Liver (tissue), 3 donors: Measurements from ENCODE around the gene PRKCH.

ENCODE experiments used
- EGR1 ChIP-seq, 2 donors: IDR thresholded peaks; 2 replicates each; pipeline ENCODE4 v1.6.1; 2016 to 2018; ENCODE audit warnings: antibody characterized with exemption in 2 of 2, low read depth in 2 of 2
- JUND ChIP-seq, 2 donors: IDR thresholded peaks; 2 replicates each; pipeline ENCODE4 v1.6.1; 2016; ENCODE audit warnings: antibody characterized with exemption in 2 of 2
- REST ChIP-seq: IDR thresholded peaks from 2 replicates; pipeline ENCODE4 v1.6.1; 2016; ENCODE audit warnings: antibody characterized with exemption, mild to moderate bottlenecking
- TF ChIP-seq, protein P1 (sequence below): IDR thresholded peaks from 2 replicates; pipeline ENCODE4 v1.6.1; 2016; ENCODE audit warnings: antibody characterized with exemption
- TF ChIP-seq, protein P2 (sequence below): fragments of 150-350 bp; IDR thresholded peaks from 2 replicates; pipeline ENCODE4 v1.5.1; 2017; ENCODE audit warnings: improper control_type of control experiment, low read depth, low read length; ENCODE audit not compliant: missing input control
- donor health status: healthy.
- donor health status: healthy.

DNA sequence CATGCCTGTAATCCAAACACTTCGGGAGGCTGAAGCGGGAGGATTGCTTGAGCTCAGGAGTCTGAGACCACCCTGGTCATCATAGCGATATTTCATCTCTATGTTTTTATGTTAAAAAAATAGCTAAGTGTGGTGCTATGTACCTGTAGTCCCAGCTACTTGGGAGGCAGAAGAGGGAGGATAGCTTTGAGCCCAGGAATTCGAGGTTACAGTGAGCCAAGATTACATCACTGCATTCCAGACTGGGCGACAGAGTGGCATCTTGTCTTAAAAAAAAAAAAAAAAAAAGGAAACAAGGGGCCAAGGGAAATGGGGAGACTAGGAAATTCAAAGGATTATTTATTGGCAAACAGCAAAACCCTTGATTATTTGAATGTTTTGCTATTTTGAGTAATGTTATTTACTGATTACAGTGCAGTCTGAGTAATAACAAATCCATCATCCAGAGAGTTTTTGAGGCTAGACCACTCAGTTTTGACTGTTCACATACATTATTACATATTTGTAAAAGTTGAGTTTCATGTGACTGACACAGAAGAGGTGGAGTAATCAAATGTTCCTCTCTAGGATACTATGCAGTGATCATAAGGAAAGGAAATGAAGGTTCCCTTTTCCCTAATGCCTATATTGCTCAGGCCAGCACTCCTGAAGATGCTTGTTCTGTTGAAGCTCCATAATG, 40.8 kb downstream of the PRKCH start:
- no peak for TF ChIP-seq JUND (IDR thresholded peaks at IDR 0.05)
- TF ChIP-seq, protein P1, sequence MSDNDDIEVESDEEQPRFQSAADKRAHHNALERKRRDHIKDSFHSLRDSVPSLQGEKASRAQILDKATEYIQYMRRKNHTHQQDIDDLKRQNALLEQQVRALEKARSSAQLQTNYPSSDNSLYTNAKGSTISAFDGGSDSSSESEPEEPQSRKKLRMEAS: no peak
- TF ChIP-seq EGR1 (IDR thresholded peaks at IDR 0.05; ENCODE audit: low read depth in 2 of 2): no peak
- TF ChIP-seq, protein P2, sequence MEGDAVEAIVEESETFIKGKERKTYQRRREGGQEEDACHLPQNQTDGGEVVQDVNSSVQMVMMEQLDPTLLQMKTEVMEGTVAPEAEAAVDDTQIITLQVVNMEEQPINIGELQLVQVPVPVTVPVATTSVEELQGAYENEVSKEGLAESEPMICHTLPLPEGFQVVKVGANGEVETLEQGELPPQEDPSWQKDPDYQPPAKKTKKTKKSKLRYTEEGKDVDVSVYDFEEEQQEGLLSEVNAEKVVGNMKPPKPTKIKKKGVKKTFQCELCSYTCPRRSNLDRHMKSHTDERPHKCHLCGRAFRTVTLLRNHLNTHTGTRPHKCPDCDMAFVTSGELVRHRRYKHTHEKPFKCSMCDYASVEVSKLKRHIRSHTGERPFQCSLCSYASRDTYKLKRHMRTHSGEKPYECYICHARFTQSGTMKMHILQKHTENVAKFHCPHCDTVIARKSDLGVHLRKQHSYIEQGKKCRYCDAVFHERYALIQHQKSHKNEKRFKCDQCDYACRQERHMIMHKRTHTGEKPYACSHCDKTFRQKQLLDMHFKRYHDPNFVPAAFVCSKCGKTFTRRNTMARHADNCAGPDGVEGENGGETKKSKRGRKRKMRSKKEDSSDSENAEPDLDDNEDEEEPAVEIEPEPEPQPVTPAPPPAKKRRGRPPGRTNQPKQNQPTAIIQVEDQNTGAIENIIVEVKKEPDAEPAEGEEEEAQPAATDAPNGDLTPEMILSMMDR: no peak
- TF ChIP-seq REST: no peak
